ENCODE results near the gene KLK7. TPM values are rescaled to one million over a fixed set of nuclear protein-coding genes. Genes with fewer than 3 reads are reported as not detected.

The KLK7 gene
- total and polyA plus RNA-seq, 12 donors = 0.04 TPM; not detected in 11

DNA sequence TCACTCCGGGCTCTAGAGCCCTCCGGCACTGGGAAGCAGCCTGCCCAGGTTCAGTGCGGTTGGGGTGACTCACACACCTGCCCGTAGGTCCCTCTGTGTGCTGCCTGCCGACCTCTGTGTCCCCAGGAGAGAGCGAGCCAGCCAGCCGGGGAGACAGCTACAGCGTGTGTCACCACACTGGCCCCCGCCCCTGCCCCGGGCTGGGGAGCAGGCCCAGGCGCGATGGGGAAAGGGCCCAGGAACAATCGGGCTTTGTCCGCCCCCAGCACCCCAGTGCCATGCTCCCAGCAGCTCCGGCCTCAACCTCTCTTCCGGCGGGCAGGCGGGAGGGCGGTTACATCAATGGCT is 14.3 kb downstream of the KLK7 start, which contains the start of gene KLK6:
Gene KLK6, minus strand, starts transcription at position 179 of the 348 bp plus-strand sequence. CDS start 1,487 bp downstream, outside the sequence.
- Histone ChIP-seq H3K4me3 (no peak within 1 kb of the TSS), H3K36me3 (no peaks in the 10 kb centered on the region), H3K27me3 (peaks cover 0 to 72% (median 58%) of the 10 kb centered on the region in 7 donors), H3K27ac (no peak within 1 kb of the TSS), H3K4me1 (no peaks in the 10 kb centered on the region), H3K9me3 (no peaks in the 10 kb centered on the region)
- TF ChIP-seq CTCF (IDR thresholded peaks at IDR 0.05) = no peak
- ATAC-seq (no peak), DNase-seq (no peak)
- intact Hi-C loops (cut with DNase I) = no loop called here
- WGBS, 2 donors = 69 to 72% methylated on average over 19 of the region's 19 CpGs

- Histone ChIP-seq H3K4me3 (no peak overlapping the region), H3K27ac (no peak overlapping the region), H3K4me1 (no peaks in the 10 kb centered on the region), H3K27me3 (peaks cover 0 to 73% (median 62%) of the 10 kb centered on the region in 7 donors), H3K36me3 (no peaks in the 10 kb centered on the region), H3K9me3 (no peaks in the 10 kb centered on the region)
- TF ChIP-seq CTCF (IDR thresholded peaks at IDR 0.05) = no peak
- ATAC-seq = no peak
- 33 to 39% methylated on average over 7 of the region's 7 CpGs for WGBS, 2 donors
- DNase-seq = no peak
- intact Hi-C loops (cut with DNase I) = no loop called here
Observed at GRCh38 chr19:50968716-50969412, 14.9 kb downstream of the KLK7 start.

GRCh38 chr19:50967929-50968715 is 15.6 kb downstream of the KLK7 start:
- DNase-seq = no peak
- WGBS, 2 donors = 25 to 28% methylated on average over 20 of the region's 20 CpGs
- Histone ChIP-seq H3K36me3 (no peaks in the 10 kb centered on the region), H3K9me3 (no peaks in the 10 kb centered on the region), H3K27me3 (peaks cover 0 to 75% (median 59%) of the 10 kb centered on the region in 7 donors), H3K27ac (no peak overlapping the region), H3K4me3 (no peak overlapping the region), H3K4me1 (no peaks in the 10 kb centered on the region)
- intact Hi-C loops (cut with DNase I) = no loop called here
- ATAC-seq = no peak
- no peak for TF ChIP-seq CTCF (IDR thresholded peaks at IDR 0.05)

DNA sequence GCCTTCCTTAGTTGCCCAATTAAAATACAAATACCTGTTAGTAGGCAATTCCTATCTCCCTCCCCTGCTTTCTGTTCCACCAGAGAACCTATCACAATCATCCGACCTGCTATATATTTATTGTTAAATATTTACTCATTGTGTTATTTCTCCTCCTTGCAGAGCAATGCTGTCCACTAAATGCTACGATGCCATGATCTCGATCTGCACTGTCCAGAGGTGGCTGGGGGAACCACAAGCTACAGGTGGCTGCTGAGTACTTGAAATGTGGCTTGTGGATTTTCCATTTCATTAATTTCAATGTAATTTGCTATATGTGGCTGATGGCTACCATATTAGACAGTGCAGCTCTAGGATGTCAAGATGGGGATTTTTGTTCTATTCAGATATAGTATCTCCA is 19.5 kb downstream of the KLK7 start:
- whole genome bisulfite sequencing, 2 donors = 85 to 87% methylated on average over 3 of the region's 3 CpGs
- Histone ChIP-seq H3K27me3 (peaks cover 0 to 55% (median 35%) of the 10 kb centered on the region in 7 donors), H3K9me3 (peaks cover 0 to 4% (median 0%) of the 10 kb centered on the region in 11 donors), H3K4me3 (no peak overlapping the region), H3K27ac (no peak overlapping the region), H3K36me3 (no peaks in the 10 kb centered on the region), H3K4me1 (no peaks in the 10 kb centered on the region)
- DNase-seq = no peak
- ATAC-seq = no peak
- no peak for TF ChIP-seq CTCF (IDR thresholded peaks at IDR 0.05)
- intact Hi-C loops (cut with DNase I) = no loop called here

All from heart right ventricle (tissue), 16 donors.